Measurements from ENCODE around the gene ZNF652. TPM values are rescaled to one million over a fixed set of nuclear protein-coding genes. Genes with fewer than 3 reads are reported as not detected.
"Not testable (repeated sequence)": the region's sequence is repeated elsewhere in the genome, so short reads cannot be mapped to it uniquely, and the experiment has no call there.

Gene ZNF652
- total RNA-seq, 1 experiment from 2014 or later, result 4.5 TPM

DNA sequence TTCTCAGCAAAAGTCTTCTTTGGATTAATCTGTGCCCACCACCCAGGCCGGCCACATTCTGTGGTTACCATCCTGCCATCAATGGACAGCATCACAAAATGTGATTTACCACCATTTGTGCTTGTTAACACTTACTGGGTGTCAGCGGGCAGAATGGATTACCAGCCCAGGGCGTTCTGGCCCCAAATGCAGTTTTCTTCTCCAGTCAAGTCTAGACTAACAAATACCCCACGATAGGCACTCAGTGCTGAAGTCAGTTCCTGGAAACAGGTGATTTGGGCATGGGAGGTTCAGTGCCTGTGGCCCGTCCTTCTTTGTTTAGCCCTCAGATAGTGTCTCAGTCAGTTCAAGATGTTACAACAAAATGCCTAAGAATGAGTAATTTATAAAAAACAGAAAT lies 92.7 kb downstream of the ZNF652 start:
- no peak for DNase-seq (ENCODE audit: low read depth)

DNA sequence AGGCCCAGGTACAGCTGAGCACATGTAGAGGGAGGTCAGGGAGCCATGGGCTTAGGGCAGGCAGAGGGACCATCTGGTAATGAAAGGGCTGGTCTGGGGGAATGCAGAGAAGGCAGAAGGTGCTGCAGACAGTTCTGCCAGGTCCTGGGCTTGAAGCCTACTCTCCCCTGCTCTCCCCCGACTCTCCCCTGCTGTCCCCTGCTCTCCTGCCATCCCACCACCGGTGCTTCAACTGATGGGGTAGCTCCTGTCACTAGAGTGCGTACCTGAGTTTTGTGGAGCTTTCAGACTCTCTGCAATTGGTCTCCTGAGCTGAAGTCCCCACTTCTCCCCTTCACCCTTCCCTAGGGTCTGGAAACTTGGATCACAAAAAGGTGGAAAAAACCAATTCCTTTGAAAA lies 94.1 kb downstream of the ZNF652 start:
- DNase-seq (ENCODE audit: low read depth), result no peak

DNA sequence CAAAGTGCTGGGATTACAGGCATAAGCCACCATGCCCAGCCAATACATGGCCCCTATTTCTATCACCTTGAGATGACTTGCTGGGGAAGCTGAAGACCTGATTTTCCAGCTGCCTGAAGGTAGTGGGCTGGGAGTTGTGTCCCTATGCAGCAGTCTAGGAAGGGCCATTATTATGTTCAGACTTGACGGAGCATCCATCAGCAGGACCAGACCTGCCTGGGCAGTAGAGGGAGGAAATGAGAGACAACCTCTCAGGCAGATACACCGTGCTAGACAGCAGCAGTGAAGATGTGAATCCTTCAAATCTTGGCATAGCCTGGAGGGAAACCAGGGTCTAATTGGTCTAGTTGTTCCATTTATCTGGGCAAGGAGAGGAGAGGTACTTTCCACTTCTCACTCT lies 95.8 kb downstream of the ZNF652 start:
- no peak for DNase-seq (ENCODE audit: low read depth)

DNA sequence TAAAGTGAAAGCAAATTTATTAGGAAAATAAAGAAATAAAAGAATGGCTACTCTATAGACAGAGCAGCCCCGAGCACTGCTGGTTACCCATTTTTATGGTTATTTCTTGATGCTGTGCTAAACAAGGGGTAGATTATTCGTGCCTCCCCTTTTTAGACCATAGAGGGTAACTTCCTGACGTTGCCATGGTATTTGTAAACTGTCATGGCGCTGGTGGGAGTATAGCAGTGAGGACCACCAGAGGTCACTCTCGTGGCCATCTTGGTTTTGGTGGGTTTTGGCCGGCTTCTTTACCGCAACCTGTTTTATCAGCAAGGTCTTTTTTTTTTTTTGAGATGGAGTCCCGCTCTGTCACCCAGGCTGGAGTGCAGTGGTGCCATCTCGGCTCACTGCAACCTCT lies 100.5 kb downstream of the ZNF652 start:
- DNase-seq (ENCODE audit: low read depth), result not testable (repeated sequence)

DNA sequence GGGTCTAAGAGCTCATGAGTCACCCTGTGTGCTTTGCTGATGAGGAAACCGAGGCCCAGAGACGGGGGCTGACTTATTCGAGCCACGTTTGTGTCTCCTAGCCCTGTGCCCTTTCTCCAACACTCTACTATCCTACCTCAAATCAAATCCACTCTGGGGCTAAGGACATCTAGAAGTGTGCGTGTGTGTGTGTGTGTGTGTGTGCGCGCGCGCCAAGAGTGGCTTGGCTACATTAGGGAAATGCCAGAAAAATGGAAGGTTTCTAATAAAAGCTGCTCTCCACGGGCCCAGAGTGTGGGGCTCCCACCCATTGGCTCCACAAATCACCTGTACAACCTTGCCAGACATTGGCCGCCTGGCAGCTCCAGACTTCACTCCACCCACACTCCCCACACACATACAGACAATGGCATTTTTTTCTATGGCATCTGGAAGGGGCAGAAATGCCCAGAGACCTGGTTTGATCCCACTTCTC lies 101.2 kb downstream of the ZNF652 start:
- no peak for DNase-seq (ENCODE audit: low read depth)

DNA sequence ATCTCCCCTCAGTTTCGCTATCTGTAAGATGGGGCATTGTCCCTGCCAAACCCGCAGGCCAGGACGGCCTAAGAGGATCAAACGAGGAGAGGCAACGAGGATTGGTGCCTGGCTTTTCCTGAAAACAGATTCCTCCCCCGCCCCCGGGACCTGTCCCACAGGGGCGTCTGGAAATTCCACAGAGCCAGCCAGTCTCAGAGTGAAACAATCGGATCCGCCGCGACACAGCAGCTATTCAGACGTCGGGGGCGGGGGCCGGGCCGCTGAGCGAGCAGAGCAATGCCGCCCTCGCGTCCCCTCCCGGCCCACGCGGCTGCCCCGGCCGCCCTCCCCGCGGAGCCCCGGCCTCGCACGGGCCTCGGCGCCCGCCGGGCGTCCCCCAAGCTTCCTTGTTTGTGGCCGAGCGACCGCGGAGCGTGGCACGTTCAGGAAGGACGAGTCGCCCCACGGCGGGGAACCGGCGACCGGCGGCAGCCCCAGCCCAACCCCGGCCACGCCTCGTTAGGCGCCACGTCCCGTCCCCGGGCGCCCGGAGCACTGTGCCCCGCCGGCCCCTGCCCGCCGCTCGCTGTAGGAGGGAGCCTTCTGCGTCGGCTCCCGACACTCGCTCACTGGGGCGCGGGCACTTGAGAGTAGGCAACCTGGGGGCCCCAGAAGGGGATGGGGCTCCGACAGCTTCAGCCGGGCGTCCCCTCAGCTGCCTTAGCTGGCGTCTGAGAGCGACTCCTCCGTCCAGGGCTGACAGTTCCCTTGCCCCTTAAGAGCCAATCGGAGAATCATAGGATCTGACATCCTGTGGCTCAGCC lies 101.8 kb downstream of the ZNF652 start:
- DNase-seq (ENCODE audit: low read depth), result peak; percentile 78

DNA sequence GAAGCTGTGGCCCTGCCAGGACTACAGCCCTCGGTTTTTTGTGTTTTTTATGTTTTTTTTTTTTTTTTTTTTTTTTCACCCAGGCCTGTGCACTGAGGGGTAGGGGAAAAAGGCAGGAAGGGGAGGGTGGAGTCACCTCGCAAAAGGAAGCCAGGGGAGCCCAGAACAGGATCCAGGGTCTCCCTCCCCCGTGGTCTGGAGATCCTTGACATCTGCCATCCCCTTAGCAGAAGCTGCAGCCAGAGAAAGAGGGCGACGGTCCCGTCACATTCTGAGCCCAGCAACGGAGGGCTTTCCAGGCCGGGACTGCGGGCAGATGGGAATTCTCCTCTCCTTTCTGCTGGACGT lies 102.4 kb downstream of the ZNF652 start:
- no peak for DNase-seq (ENCODE audit: low read depth)

DNA sequence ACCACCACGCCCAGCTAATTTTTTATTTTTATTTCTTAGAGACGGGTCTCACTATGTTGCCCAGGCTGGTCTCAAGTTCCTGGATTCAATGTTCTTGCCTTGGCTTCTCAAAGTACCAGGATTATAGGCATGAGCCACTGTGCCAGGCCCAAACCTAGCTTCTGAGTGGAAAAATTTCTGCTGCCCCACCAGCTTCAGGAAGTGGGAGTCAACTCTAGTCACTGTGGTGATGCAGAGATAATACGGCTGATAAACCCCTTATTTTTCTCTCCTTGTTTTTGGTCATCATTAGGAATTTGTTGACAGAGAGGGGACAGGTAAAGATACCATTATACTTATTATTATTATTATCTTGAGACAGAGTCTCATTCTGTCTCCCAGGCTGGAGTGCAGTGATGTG lies 103.7 kb downstream of the ZNF652 start:
- DNase-seq (ENCODE audit: low read depth), result no peak

DNA sequence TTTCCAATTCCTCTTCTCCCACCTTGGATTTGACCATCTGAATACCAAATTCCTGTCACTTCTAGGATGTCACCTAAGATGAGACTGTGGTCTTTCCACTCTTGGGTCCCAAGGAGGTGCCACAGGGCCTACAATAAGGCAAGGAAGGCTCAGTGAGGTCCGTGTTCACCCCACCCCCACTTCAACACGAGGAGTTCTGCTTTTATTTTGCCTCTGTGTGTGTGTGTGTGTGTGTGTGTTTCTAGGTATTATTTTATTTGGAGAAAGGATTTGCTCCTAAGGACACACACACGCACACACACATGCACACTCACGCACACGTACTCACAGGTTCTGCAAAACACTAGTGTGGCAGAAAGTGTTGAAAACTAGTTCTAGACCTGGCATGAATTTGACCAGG lies 106.9 kb downstream of the ZNF652 start:
- DNase-seq (ENCODE audit: low read depth), result no peak

DNA sequence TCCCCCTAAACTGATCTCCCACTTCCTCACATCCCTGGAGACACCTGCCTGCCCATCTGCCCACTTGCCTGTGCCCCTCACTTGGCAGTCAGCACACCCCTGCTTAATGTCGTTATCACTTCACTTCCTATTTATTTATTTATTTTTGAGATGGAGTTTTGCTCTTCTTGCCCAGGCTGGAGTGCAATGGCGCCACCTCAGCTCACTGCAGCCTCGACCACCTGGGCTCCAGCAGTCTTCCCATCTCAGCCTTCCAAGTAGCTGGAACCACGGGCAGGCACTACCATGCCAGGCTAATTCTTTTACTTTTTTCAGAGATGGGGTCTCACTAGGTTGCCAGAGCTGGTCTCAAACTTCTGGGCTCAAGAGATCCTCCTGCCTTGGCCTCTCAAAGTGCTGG lies 108.0 kb downstream of the ZNF652 start:
- no peak for DNase-seq (ENCODE audit: low read depth)

DNA sequence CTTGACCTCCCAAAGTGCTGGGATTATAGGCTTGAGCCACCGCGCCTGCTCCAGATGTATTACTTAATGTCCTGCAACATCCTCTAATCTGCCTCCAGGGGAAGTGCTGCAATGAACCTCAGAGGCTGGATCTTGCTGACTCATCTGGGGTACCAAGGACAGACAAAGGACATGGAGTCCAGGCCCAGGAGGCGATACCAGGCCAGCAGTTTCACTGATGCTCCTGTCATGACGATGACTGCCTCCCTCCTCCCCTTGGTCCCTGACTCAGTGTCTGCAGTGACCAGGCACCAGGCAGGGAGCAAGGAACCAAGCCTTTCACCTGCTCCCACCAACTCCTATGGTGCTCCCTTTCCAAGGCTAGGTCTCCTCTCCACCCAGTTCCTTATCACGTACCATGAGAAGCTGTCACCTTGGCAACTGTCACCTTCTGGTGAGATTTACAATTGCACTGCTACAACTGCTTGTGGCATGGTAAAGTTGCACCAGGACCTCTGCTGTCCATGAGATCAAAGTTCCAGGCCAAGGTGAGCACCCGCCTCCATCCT lies 109.8 kb downstream of the ZNF652 start:
- peak; percentile 17 for DNase-seq (ENCODE audit: low read depth)

DNA sequence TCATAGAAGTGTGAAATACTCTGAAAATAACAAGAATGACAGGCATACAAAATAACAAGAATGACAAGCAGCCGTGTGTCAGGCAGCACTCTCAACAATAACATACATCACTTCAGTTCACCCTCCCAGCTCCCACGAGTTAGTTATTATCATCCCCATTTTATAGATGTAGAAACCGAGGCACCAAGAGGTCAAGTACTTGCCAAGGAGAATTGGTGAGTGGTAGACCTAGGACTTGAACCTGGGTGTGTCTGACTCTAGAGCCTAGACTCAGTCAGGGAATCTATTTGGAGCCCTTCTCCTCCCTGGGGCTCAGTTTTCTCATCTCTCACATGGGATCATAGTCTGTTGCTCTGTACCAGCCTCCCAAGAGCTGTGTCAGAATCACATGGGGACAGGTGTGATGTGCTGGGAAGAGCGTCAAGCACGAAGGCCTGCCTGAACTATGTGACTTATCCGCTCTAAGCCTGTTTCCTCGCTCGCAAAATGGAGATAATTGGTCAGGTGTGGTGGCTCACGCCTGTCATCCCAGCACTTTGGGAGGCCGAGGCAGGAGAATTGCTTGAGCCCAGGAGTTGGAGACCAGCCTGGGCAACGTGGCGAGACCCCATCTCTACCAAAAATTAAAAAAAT lies 112.0 kb downstream of the ZNF652 start:
- DNase-seq (ENCODE audit: low read depth), result no peak

DNA sequence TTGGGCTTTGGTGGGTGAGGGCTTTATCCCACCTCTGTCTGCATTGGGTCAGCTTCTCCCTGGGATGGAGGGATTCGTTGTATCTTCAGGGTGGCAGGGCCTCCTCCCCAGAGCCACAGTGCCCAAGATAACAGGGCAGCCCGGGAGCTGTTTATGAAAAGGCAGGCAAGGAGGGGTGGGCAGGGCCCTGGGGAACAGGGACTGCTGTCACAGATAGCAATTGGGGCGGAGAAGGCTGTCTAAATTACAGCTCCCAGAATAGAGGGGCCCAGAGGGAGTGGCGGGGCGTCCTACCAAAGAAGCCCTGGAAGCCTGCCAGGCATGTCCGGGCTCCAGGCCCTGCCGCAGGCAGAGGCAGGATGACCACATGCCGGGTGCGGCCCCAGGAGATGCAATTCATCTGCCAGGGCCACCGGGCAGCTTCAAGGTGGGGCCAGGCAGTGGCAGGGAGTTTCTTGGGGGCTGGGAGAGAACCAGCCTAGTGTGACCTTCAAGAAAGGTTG lies 112.7 kb downstream of the ZNF652 start:
- no peak for DNase-seq (ENCODE audit: low read depth)

DNA sequence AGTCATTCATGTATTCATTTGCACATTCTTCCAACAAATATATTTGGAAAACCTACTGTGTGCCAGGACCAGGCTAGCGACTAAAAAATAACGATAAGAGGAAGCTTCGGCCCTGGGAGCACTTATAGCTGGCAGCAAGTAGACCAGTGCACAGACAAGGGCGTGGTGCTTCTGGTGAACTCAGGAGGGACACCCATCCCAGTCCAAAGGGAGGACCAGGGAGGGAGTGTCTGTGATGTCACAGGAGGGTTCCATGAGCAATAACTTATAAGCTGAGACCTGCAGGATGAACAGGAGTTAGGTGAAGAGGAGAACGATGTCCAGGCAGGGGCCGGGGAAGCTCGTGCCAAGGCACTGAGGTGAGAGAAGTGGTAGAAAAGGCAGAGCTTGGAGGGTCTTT lies 114.1 kb downstream of the ZNF652 start:
- no peak for DNase-seq (ENCODE audit: low read depth)

DNA sequence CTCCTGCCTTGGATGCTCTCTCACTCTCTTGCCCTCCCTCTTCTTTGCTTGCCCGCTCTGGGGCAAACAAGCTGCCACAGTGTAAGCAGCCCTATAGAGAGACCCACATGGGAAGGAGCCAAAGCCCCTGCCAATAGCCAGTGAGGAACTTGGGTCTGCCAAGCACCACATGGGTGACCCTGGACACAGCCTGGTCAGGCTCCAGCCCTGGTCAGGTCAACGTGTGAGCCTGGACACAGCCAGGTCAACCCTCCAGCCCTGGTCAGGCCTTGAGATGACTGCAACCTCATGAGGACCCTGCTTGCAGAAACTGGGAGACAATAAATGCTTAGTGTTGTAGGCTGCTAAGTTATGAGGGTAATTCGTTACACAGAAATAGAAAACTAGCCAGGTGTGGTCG lies 117.2 kb downstream of the ZNF652 start:
- DNase-seq (ENCODE audit: low read depth), result no peak

Other genes with a start within 250 kb of the ZNF652 start
- gene B4GALNT2, start 229.5 kb downstream of the ZNF652 start, total RNA-seq (2014; rRNA removed; shearing (Covaris generic)), result 0.51 and 0.63 TPM in 2 replicates
- gene GNGT2, start 151.7 kb downstream of the ZNF652 start, total RNA-seq (2014; rRNA removed; shearing (Covaris generic)), result not detected in 2 replicates
- gene ABI3, start 151.5 kb downstream of the ZNF652 start, total RNA-seq (2014; rRNA removed; shearing (Covaris generic)), result 0.29 TPM in 1 of 2 replicates, not detected in the other
- gene PHOSPHO1, start 131.5 kb downstream of the ZNF652 start, total RNA-seq (2014; rRNA removed; shearing (Covaris generic)), result 3.2 TPM in 1 of 2 replicates, not detected in the other
- gene PHB1, start 52.6 kb upstream of the ZNF652 start, total RNA-seq (2014; rRNA removed; shearing (Covaris generic)), result 177 and 182 TPM in 2 replicates
- gene NGFR, start 133.0 kb upstream of the ZNF652 start, total RNA-seq (2014; rRNA removed; shearing (Covaris generic)), result 0.34 and 1.1 TPM in 2 replicates
- gene NXPH3, start 213.6 kb upstream of the ZNF652 start, total RNA-seq (2014; rRNA removed; shearing (Covaris generic)), result 0.03 TPM in 1 of 2 replicates, not detected in the other